GM18873 (cell line): Measurements from ENCODE around the gene RABAC1.
"Not testable (repeated sequence)": the region's sequence is repeated elsewhere in the genome, so short reads cannot be mapped to it uniquely, and the experiment has no call there.

Experiments used
- ATAC-seq: cut with Tn5 transposase; IDR thresholded peaks from one replicate; pipeline ENCODE4 v1.9.1; 2021; ENCODE audit warnings: mild to moderate bottlenecking, moderate library complexity, moderate number of reproducible peaks; ENCODE audit not compliant: unreplicated experiment, low FRiP score

The RABAC1 gene

GRCh38 chr19:41919948-41920712 lies 39.0 kb downstream of the RABAC1 start:
- no peak for ATAC-seq

- no peak for ATAC-seq
Measured at GRCh38 chr19:41918653-41919244, 40.4 kb downstream of the RABAC1 start.

- no peak for ATAC-seq
Measured at GRCh38 chr19:41918095-41918494, 41.0 kb downstream of the RABAC1 start.

GRCh38 chr19:41917676-41918075 lies 41.4 kb downstream of the RABAC1 start:
- ATAC-seq: no peak

GRCh38 chr19:41915776-41916414 lies 43.2 kb downstream of the RABAC1 start:
- no peak for ATAC-seq

GRCh38 chr19:41915021-41915775 lies 43.9 kb downstream of the RABAC1 start:
- no peak for ATAC-seq

DNA sequence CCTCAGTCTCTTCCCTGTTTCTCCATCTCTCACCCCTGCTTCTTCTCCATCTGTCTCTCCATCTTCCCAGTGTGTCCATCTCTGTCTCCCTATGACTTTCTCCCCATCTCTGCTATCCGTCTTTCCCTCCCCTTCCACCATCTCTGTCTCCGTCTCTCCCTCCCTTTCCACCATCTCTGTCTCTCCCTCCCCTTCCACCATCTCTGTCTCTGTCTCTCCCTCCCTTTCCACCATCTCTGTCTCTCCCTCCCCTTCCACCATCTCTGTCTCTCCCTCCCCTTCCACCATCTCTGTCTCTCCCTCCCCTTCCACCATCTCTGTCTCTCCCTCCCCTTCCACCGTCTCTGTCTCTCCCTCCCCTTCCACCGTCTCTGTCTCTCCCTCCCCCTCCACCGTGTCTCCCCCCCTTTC lies 44.7 kb downstream of the RABAC1 start:
- not testable (repeated sequence) for ATAC-seq

GRCh38 chr19:41913538-41914423 lies 45.3 kb downstream of the RABAC1 start:
- no peak for ATAC-seq

GRCh38 chr19:41912899-41913537 lies 46.1 kb downstream of the RABAC1 start:
- ATAC-seq: no peak

GRCh38 chr19:41911889-41912731 lies 47.0 kb downstream of the RABAC1 start:
- ATAC-seq: no peak

- no peak for ATAC-seq
Measured at GRCh38 chr19:41910992-41911888, 47.9 kb downstream of the RABAC1 start.

- ATAC-seq: no peak
Measured at GRCh38 chr19:41910240-41910991, 48.7 kb downstream of the RABAC1 start.

DNA sequence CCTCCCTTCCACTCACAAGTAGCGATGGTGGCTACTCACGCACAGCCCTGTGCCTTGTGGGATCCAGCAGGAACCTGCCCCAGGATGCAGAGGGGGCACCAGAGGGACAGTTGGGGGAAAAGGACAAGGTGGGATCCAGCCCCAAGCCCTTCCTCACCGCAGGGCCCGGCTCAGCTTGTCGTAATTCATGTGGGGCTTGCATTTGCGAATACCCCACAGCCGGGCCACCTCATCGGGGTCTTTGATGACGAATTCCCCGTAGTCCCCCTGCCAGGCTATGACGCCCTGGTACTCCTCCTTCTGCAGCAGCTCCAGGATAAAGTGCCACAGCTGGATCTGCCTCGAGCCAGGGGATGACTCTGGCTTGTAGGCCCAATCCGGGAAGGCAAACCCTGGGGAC lies 49.4 kb downstream of the RABAC1 start:
- no peak for ATAC-seq

DNA sequence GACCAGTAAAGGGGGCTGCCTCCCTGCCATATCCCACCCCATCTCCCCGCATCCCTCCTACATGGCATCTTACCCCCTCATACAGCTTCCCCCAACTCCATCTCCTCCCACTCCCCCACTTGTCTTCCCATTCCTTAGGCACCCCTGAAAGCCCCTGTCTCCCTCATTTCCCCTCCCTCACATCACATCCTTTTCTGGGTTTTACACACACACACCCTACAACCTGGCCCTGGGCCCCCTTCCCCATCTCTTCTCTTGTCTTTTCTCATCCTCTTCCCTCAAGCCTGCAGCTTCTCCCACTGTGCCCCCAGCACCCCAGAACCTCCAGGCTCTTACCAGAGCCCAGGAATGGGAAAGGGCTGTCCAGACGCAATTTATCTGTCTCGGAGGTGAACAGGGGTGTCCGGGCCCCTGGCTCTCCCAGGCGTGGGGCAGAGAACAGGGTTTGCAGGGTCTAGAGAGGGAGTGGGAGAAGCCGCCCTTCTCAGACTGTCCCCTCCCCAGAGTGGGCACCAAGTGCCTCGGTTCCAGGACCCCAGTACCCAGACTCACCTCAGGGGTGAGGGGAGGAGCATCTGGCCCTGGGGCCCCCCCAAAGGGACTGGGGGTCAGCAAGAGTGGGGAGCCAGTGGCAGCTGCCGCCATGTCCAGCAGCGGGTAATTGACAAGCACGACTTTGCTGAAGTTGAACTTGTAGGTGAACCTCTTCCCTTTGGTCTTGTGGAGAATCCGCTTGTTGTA lies 50.2 kb downstream of the RABAC1 start:
- no peak for ATAC-seq

GRCh38 chr19:41907994-41908615 lies 51.0 kb downstream of the RABAC1 start:
- no peak for ATAC-seq
